Progenitor cell of endocrine pancreas (in vitro differentiated cells): ENCODE measurements around the gene TSPO2. TPM values are rescaled to one million over a fixed set of nuclear protein-coding genes. Genes with fewer than 3 reads are reported as not detected.
A peak's percentile ranks its signal among the peaks of the same experiment; 100 is the strongest.

Experiments
- DNase-seq: peaks from one replicate; pipeline ENCODE4 v3.0.0; 2021; ENCODE audit warnings: low spot score; ENCODE audit not compliant: unreplicated experiment
- H3K27ac Mint-ChIP-seq: 2 replicates; pipeline ENCODE4 v1.8.0; 2021; ENCODE audit warnings: mild to moderate bottlenecking, moderate library complexity, mixed read lengths
- H3K27me3 Mint-ChIP-seq: 2 replicates; pipeline ENCODE4 v1.8.0; 2021; ENCODE audit warnings: mixed read lengths
- H3K36me3 Mint-ChIP-seq: 2 replicates; pipeline ENCODE4 v1.8.0; 2022; ENCODE audit warnings: mixed read lengths; ENCODE audit not compliant: insufficient read depth
- H3K4me1 Mint-ChIP-seq: 2 replicates; pipeline ENCODE4 v1.8.0; 2021; ENCODE audit warnings: low read depth, mixed read lengths
- H3K4me3 Mint-ChIP-seq: 2 replicates; pipeline ENCODE4 v1.8.0; 2021; ENCODE audit warnings: low read depth, mild to moderate bottlenecking, moderate library complexity, mixed read lengths
- H3K9me3 Mint-ChIP-seq: 2 replicates; pipeline ENCODE4 v1.8.0; 2021; ENCODE audit warnings: low read depth, mixed read lengths
- total RNA-seq: library from RNA; stranded (reverse); gene quantifications from 2 replicates; pipeline ENCODE4 v1.2.1, GENCODE V29; 2021
- TF ChIP-seq, protein P1 (sequence below): fragments of 200-600 bp; sonication (generic); IDR thresholded peaks from one replicate; pipeline ENCODE4 v1.5.0; 2021; ENCODE audit warnings: antibody characterized with exemption, mild to moderate bottlenecking; ENCODE audit not compliant: unreplicated experiment

TSPO2 gene
- total RNA-seq, 1 donor from 2014 or later, result not detected

DNA sequence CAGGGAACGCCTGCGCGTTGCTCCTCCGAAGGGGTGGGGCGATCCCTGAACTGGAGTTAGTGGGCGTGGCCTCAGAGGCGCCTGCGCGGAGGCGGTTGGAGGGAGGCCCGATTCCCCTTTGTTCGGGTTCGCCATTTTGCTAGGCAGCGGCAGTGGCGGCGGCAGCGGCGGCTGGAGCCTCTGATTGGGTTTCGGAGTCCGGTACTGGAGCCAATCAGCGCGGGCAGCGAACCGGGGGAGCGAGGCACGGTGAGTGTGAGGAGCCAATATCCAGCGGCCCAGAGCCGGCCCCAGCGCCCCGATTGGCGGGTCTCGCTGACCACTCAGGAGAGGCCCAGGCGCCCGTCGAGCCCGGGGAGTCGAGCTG is 30.6 kb downstream of the TSPO2 start, which contains the start of gene NFYA:
NFYA (plus strand) TSS at position 139 of the 367 bp plus-strand sequence. CDS start 6,116 bp downstream, outside the sequence.
- Mint-ChIP-seq H3K36me3 (no peaks in the 10 kb centered on the region), H3K4me3 (peak within 1 kb of the TSS; percentile 90), H3K9me3 (no peaks in the 10 kb centered on the region), H3K27ac (peak within 1 kb of the TSS; percentile 99), H3K27me3 (no peaks in the 10 kb centered on the region), H3K4me1 (peaks cover 35% of the 10 kb centered on the region)
- DNase-seq, result no peak
- TF ChIP-seq, protein P1, sequence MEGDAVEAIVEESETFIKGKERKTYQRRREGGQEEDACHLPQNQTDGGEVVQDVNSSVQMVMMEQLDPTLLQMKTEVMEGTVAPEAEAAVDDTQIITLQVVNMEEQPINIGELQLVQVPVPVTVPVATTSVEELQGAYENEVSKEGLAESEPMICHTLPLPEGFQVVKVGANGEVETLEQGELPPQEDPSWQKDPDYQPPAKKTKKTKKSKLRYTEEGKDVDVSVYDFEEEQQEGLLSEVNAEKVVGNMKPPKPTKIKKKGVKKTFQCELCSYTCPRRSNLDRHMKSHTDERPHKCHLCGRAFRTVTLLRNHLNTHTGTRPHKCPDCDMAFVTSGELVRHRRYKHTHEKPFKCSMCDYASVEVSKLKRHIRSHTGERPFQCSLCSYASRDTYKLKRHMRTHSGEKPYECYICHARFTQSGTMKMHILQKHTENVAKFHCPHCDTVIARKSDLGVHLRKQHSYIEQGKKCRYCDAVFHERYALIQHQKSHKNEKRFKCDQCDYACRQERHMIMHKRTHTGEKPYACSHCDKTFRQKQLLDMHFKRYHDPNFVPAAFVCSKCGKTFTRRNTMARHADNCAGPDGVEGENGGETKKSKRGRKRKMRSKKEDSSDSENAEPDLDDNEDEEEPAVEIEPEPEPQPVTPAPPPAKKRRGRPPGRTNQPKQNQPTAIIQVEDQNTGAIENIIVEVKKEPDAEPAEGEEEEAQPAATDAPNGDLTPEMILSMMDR, result no peak

DNA sequence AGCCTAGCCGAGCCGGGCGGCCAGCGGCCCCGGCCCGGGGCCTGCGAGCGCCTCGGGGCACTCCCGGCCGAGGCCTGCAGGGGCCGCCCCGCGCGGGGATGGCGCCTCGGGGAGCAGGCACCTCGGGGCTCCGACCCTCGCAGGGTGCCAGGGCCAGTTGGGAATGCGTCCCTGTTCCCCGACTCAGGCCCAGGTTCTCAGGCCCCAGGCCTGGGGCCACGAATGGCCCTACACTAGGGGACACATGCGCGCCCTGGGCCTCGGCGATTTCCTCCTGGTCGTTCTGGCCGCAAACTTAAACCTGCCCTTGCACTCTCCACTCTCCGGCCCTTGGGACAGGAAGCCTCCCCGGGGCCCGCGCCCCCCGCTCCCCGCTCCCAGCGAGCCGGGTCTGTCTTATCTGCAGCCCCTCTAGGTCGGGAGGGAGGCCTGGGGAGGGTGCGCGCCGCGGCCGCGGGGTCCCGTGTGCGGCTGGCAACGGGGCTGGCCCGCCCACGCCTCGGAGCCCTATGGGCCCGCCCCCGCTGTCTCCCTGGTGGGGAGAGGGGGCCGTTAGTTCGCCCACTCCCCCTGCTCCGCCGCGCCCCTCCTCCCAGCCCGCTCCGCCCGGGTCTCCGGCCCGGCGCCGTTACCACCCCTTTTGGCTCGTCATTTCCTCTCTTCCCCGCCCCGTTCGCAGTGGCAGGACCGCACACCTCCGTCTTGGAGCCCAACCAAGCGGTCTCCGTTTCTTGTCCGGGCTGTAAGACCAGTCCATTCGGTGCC is 31.1 kb downstream of the TSPO2 start:
- peaks cover 35% of the 10 kb centered on the region for H3K4me1 Mint-ChIP-seq
- H3K27ac Mint-ChIP-seq, result peak overlapping the region; percentile 93
- DNase-seq, result peak; percentile 77

DNA sequence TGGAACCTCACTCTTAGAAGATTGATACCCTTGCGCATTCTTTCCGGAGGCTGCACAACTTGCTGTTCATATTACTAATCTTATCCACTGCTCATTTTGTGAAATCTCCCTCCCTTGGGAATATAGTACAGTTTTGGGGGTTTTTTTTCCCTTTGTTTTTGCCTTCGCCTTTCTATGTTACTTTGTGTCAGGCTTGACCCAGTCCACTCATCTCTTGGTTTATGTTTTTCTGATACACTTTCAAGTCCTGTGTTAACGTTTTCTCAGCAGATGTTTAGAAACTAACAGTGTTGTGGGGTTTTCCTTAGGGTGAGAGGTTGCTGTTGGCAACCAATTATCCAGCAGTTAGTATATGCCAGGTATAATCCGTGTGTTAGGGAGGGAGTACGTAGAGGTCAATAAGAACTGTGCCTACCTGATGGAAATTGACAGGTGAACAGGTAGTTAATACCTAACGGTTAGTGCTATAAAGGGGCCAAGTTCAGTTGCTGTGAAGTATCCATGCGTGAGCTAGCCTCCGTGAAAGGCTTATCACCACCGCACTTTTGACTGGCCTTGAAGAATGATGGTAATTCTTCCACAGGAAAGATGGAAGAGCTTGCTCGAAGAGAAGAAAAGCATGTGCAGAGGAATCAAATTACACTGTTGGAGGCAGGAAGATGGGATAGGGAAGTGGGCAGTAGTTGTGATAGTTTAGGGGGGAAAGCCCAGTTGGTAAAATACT is 31.9 kb downstream of the TSPO2 start:
- Mint-ChIP-seq H3K4me3 (peak overlapping the region; percentile 86), H3K36me3 (peaks cover 2% of the 10 kb centered on the region), H3K4me1 (peaks cover 35% of the 10 kb centered on the region), H3K9me3 (no peaks in the 10 kb centered on the region), H3K27me3 (no peaks in the 10 kb centered on the region), H3K27ac (peak overlapping the region; percentile 93)
- TF ChIP-seq, protein P1, result no peak
- no peak for DNase-seq

More for the DNA sequence above, 31.1 kb downstream of the TSPO2 start:
- Mint-ChIP-seq H3K9me3 (no peaks in the 10 kb centered on the region), H3K27me3 (no peaks in the 10 kb centered on the region), H3K36me3 (no peaks in the 10 kb centered on the region), H3K4me3 (peak overlapping the region; percentile 90)
- TF ChIP-seq, protein P1, result peak; percentile 70

DNA sequence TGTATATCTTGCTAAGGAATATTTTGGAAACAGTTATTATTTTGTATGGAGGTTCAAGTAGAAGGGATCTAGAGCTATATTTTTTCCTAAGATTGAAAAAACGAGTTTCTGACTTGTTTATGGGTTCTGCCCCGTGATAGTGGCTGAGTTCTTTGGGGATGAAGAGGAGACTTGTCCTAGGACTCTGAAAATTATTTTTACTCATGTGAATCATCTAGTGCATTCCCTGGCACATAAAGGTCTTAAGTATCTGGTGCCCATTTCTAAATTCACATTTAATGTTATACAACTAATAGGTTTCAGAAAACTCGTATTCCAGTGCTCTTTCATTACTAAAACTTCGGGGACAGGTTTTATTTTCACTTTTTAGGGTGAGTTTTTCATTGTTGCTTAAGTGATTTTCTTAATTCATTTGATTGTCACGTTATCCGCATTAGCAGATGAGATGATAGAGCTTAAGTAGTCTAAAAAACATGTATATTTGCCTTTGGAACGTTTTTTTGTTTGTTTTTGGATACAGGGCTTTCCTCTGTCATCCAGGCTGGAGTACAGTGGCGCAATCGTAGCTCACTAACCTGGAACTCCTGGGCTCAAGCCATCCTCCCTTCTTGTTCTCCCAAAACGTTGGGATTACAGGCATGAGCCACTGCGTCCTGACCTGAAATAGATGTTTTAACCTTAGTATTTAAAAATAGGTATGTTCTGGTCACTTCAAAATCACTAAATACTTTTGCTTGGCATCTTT is 32.6 kb downstream of the TSPO2 start:
- Mint-ChIP-seq H3K27me3 (no peaks in the 10 kb centered on the region), H3K9me3 (no peaks in the 10 kb centered on the region), H3K4me1 (peaks cover 34% of the 10 kb centered on the region), H3K27ac (peak overlapping the region; percentile 93), H3K4me3 (peak overlapping the region; percentile 86), H3K36me3 (peaks cover 4% of the 10 kb centered on the region)
- TF ChIP-seq, protein P1, result no peak
- DNase-seq, result no peak
